Measurements from ENCODE around the gene DPP10. TPM values are rescaled to one million over a fixed set of nuclear protein-coding genes. Genes with fewer than 3 reads are reported as not detected.

Gene DPP10
- total and polyA plus RNA-seq, 10 of the 15 experiments (the other 5 are each of a cell fraction or from before 2014, with no cell fraction given) = not detected

DNA sequence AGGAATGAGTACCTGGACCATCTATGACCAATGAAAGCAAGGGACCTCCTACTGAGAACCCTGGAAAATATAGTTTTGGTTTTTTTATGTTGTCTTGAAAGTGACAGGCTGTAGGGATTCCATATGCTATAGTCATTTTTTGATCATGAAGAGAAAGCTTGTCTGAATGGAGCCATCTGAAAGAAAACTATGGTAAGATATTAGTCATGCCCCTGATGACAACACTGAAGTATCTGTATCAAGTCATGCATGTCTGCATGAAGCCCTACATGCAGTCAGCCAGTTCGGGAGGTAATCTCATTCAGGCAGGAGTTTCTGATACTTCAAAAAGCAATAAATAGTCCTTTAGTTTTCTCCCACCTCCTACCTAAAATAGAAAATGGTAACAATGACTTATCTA lies 1042.0 kb downstream of the DPP10 start:
- ATAC-seq (no peak), DNase-seq (ENCODE audit: low read depth, low spot score) (no peak), FAIRE-seq (no peak)
- Histone ChIP-seq H3K36me3 (ENCODE audit: control insufficient read depth in 2 of 2, insufficient read depth in 2 of 2, low read length in 1 of 2) (no peaks in the 10 kb centered on the region), H2AFZ (ENCODE audit: control insufficient read depth, low read depth, low read length) (no peak overlapping the region), H3K27ac (ENCODE audit: control insufficient read depth, insufficient read depth) (no peak overlapping the region), H3K9me3 (replicated peaks; ENCODE audit: control insufficient read depth, insufficient read depth, low read length) (no peaks in the 10 kb centered on the region), H3K27me3 (replicated peaks in 1 of 2; ENCODE audit: control insufficient read depth in 2 of 2, insufficient read depth in 2 of 2, low read length in 1 of 2) (no peaks in the 10 kb centered on the region), H3K4me2 (ENCODE audit: control insufficient read depth, insufficient read depth) (no peak overlapping the region), H3K9ac (ENCODE audit: control insufficient read depth, insufficient read depth, low read length) (no peak overlapping the region), H4K20me1 (ENCODE audit: control insufficient read depth, insufficient read depth) (no peaks in the 10 kb centered on the region), H3K4me3 (no peak overlapping the region), H3K79me2 (ENCODE audit: control insufficient read depth, insufficient read depth, low read length) (no peaks in the 10 kb centered on the region), H3K4me1 (ENCODE audit: control insufficient read depth, insufficient read depth, low read length) (no peaks in the 10 kb centered on the region)
- BruUV-seq (replicated peaks) = no TSS peak
- CTCF ChIA-PET = no interaction called here
- intact Hi-C loops (cut with micrococcal nuclease; ENCODE audit: unreplicated experiment) (no loop called here), in situ Hi-C loops (cut with MboI) (no loop called here)
- SMC1A ChIA-PET (ENCODE audit: uncharacterized antibody, unreplicated experiment) = no interaction called here
- WGBS (ENCODE audit: insufficient coverage, insufficient replicate concordance, low lambda C conversion rate, missing lambda C conversion rate) = 28% methylated on average over 1 of the region's 1 CpG
- POLR2A ChIA-PET = no interaction called here
- TF ChIP-seq POU2F2 (IDR thresholded peaks at IDR 0.05; ENCODE audit: borderline replicate concordance, low read depth, low read length) = no peak
- no peak for TF ChIP-seq SMC3 (IDR thresholded peaks at IDR 0.05; ENCODE audit: borderline replicate concordance, low read length)
- TF ChIP-seq JUND (IDR thresholded peaks at IDR 0.05; ENCODE audit: low read depth, low read length) = no peak
- TF ChIP-seq, protein P1, sequence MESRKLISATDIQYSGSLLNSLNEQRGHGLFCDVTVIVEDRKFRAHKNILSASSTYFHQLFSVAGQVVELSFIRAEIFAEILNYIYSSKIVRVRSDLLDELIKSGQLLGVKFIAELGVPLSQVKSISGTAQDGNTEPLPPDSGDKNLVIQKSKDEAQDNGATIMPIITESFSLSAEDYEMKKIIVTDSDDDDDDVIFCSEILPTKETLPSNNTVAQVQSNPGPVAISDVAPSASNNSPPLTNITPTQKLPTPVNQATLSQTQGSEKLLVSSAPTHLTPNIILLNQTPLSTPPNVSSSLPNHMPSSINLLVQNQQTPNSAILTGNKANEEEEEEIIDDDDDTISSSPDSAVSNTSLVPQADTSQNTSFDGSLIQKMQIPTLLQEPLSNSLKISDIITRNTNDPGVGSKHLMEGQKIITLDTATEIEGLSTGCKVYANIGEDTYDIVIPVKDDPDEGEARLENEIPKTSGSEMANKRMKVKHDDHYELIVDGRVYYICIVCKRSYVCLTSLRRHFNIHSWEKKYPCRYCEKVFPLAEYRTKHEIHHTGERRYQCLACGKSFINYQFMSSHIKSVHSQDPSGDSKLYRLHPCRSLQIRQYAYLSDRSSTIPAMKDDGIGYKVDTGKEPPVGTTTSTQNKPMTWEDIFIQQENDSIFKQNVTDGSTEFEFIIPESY (IDR thresholded peaks at IDR 0.05) = no peak
- TF ChIP-seq FOS (IDR thresholded peaks at IDR 0.05; ENCODE audit: borderline replicate concordance, extremely low read depth, insufficient read length) = no peak
- no peak for TF ChIP-seq SUPT20H (IDR thresholded peaks at IDR 0.05; ENCODE audit: borderline replicate concordance, control insufficient read depth, low read depth, low read length)
- TF ChIP-seq ZNF274 (IDR thresholded peaks at IDR 0.05; ENCODE audit: insufficient read depth, insufficient read length) = no peak
- TF ChIP-seq, protein P2, sequence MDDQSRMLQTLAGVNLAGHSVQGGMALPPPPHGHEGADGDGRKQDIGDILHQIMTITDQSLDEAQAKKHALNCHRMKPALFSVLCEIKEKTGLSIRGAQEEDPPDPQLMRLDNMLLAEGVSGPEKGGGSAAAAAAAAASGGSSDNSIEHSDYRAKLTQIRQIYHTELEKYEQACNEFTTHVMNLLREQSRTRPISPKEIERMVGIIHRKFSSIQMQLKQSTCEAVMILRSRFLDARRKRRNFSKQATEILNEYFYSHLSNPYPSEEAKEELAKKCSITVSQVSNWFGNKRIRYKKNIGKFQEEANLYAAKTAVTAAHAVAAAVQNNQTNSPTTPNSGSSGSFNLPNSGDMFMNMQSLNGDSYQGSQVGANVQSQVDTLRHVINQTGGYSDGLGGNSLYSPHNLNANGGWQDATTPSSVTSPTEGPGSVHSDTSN (IDR thresholded peaks at IDR 0.05; ENCODE audit: insufficient replicate concordance, low read depth, low read length) = no peak
- no peak for TF ChIP-seq MEF2A (IDR thresholded peaks at IDR 0.05; ENCODE audit: insufficient read depth, low read depth, low read length)
- TF ChIP-seq, protein P3, sequence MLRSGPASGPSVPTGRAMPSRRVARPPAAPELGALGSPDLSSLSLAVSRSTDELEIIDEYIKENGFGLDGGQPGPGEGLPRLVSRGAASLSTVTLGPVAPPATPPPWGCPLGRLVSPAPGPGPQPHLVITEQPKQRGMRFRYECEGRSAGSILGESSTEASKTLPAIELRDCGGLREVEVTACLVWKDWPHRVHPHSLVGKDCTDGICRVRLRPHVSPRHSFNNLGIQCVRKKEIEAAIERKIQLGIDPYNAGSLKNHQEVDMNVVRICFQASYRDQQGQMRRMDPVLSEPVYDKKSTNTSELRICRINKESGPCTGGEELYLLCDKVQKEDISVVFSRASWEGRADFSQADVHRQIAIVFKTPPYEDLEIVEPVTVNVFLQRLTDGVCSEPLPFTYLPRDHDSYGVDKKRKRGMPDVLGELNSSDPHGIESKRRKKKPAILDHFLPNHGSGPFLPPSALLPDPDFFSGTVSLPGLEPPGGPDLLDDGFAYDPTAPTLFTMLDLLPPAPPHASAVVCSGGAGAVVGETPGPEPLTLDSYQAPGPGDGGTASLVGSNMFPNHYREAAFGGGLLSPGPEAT (IDR thresholded peaks at IDR 0.05; ENCODE audit: low read depth) = no peak
- TF ChIP-seq IKZF1 (conservative IDR thresholded peaks at IDR 0.05) = no peak
- no peak for TF ChIP-seq KAT2A (conservative IDR thresholded peaks at IDR 0.05; ENCODE audit: control insufficient read depth, low read depth, low read length)
- TF ChIP-seq BHLHE40 (IDR thresholded peaks at IDR 0.05; ENCODE audit: borderline replicate concordance in 1 of 2, low read depth in 2 of 2, low read length in 1 of 2) = no peak
- TF ChIP-seq CEBPB (IDR thresholded peaks at IDR 0.05; ENCODE audit: borderline replicate concordance in 1 of 2, low read depth in 2 of 2, low read length in 2 of 2) = no peak
- no peak for TF ChIP-seq GATAD2B (conservative IDR thresholded peaks at IDR 0.05; ENCODE audit: low read depth)
- no peak for TF ChIP-seq STAT3 (IDR thresholded peaks at IDR 0.05; ENCODE audit: low read depth, low read length)
- RAD21 ChIA-PET (ENCODE audit: unreplicated experiment) = no interaction called here

All from GM12878 (cell line).